ENCODE data around the gene APOE. TPM values are rescaled to one million over a fixed set of nuclear protein-coding genes. Genes with fewer than 3 reads are reported as not detected.

Gene APOE
- total and polyA plus RNA-seq, 2 of the 13 experiments (the other 11 are each of a cell fraction or from before 2014, with no cell fraction given): 1,328 to 1,470 TPM

DNA sequence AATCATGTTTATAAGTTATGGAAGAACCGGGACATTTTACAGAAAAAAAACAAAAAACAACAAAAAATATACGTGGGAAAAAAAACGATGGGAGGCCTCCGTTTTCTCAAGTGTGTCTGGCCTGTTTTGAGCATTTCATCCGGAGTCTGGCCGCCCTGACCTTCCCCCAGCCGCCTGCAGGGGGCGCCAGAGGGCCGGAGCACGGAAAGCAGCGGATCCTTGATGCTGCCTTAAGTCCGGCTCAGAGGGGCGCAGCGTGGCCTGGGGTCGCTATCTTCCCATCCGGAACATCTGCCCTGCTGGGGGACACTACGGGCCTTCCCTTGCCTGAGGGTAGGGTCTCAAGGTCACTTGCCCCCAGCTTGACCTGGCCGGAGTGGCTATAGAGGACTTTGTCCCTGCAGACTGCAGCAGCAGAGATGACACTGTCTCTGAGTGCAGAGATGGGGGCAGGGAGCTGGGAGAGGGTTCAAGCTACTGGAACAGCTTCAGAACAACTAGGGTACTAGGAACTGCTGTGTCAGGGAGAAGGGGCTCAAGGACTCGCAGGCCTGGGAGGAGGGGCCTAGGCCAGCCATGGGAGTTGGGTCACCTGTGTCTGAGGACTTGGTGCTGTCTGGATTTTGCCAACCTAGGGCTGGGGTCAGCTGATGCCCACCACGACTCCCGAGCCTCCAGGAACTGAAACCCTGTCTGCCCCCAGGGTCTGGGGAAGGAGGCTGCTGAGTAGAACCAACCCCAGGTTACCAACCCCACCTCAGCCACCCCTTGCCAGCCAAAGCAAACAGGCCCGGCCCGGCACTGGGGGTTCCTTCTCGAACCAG lies 1.8 kb upstream of the APOE start (continued):
- TF ChIP-seq ZNF263 (CRISPR knock-in tag; IDR thresholded peaks at IDR 0.05) (peak; percentile 38), ARNT2 (CRISPR knock-in tag; IDR thresholded peaks at IDR 0.05; ENCODE audit: low read depth) (peak; percentile 62), YEATS4 (CRISPR knock-in tag; IDR thresholded peaks at IDR 0.05; ENCODE audit: borderline replicate concordance) (peak; percentile 83), ARID2 (CRISPR knock-in tag; IDR thresholded peaks at IDR 0.05; ENCODE audit: borderline replicate concordance) (0 out of 2 replicates have a peak, but pooled peaks have one; percentile 75), ZFP36L1 (CRISPR knock-in tag; IDR thresholded peaks at IDR 0.05) (peak; percentile 60; the same call in 1 of the 2 replicates), HNF4G (IDR thresholded peaks at IDR 0.05; ENCODE audit: borderline replicate concordance, low read depth, low read length) (peak; percentile 94), HNF4G (CRISPR knock-in tag; IDR thresholded peaks at IDR 0.05; ENCODE audit: borderline replicate concordance, low read depth) (peak; percentile 97), ZNF792 (CRISPR knock-in tag; IDR thresholded peaks at IDR 0.05) (0 out of 2 replicates have a peak, but pooled peaks have one; percentile 63), GATAD2A (CRISPR knock-in tag; IDR thresholded peaks at IDR 0.05) (peak; percentile 89), ZNF709 (CRISPR knock-in tag; IDR thresholded peaks at IDR 0.05) (no peak), BRCA1 (CRISPR knock-in tag; IDR thresholded peaks at IDR 0.05) (0 out of 2 replicates have a peak, but pooled peaks have one; percentile 41), RBM22 (optimal IDR thresholded peaks at IDR 0.05; ENCODE audit: low read length) (peak; percentile 98), HNRNPH1 (optimal IDR thresholded peaks at IDR 0.05; ENCODE audit: low read depth, low read length) (peak; percentile 56)
- TF ChIP-seq, protein P1, sequence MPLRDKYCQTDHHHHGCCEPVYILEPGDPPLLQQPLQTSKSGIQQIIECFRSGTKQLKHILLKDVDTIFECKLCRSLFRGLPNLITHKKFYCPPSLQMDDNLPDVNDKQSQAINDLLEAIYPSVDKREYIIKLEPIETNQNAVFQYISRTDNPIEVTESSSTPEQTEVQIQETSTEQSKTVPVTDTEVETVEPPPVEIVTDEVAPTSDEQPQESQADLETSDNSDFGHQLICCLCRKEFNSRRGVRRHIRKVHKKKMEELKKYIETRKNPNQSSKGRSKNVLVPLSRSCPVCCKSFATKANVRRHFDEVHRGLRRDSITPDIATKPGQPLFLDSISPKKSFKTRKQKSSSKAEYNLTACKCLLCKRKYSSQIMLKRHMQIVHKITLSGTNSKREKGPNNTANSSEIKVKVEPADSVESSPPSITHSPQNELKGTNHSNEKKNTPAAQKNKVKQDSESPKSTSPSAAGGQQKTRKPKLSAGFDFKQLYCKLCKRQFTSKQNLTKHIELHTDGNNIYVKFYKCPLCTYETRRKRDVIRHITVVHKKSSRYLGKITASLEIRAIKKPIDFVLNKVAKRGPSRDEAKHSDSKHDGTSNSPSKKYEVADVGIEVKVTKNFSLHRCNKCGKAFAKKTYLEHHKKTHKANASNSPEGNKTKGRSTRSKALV (CRISPR knock-in tag; IDR thresholded peaks at IDR 0.05): 0 out of 2 replicates have a peak, but pooled peaks have one; percentile 46
- TF ChIP-seq, protein P2, sequence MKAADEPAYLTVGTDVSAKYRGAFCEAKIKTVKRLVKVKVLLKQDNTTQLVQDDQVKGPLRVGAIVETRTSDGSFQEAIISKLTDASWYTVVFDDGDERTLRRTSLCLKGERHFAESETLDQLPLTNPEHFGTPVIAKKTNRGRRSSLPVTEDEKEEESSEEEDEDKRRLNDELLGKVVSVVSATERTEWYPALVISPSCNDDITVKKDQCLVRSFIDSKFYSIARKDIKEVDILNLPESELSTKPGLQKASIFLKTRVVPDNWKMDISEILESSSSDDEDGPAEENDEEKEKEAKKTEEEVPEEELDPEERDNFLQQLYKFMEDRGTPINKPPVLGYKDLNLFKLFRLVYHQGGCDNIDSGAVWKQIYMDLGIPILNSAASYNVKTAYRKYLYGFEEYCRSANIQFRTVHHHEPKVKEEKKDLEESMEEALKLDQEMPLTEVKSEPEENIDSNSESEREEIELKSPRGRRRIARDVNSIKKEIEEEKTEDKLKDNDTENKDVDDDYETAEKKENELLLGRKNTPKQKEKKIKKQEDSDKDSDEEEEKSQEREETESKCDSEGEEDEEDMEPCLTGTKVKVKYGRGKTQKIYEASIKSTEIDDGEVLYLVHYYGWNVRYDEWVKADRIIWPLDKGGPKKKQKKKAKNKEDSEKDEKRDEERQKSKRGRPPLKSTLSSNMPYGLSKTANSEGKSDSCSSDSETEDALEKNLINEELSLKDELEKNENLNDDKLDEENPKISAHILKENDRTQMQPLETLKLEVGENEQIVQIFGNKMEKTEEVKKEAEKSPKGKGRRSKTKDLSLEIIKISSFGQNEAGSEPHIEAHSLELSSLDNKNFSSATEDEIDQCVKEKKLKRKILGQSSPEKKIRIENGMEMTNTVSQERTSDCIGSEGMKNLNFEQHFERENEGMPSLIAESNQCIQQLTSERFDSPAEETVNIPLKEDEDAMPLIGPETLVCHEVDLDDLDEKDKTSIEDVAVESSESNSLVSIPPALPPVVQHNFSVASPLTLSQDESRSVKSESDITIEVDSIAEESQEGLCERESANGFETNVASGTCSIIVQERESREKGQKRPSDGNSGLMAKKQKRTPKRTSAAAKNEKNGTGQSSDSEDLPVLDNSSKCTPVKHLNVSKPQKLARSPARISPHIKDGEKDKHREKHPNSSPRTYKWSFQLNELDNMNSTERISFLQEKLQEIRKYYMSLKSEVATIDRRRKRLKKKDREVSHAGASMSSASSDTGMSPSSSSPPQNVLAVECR (CRISPR knock-in tag; IDR thresholded peaks at IDR 0.05; ENCODE audit: borderline replicate concordance): peak; percentile 82; the same call in 1 of the 2 replicates
- TF ChIP-seq, protein P3, sequence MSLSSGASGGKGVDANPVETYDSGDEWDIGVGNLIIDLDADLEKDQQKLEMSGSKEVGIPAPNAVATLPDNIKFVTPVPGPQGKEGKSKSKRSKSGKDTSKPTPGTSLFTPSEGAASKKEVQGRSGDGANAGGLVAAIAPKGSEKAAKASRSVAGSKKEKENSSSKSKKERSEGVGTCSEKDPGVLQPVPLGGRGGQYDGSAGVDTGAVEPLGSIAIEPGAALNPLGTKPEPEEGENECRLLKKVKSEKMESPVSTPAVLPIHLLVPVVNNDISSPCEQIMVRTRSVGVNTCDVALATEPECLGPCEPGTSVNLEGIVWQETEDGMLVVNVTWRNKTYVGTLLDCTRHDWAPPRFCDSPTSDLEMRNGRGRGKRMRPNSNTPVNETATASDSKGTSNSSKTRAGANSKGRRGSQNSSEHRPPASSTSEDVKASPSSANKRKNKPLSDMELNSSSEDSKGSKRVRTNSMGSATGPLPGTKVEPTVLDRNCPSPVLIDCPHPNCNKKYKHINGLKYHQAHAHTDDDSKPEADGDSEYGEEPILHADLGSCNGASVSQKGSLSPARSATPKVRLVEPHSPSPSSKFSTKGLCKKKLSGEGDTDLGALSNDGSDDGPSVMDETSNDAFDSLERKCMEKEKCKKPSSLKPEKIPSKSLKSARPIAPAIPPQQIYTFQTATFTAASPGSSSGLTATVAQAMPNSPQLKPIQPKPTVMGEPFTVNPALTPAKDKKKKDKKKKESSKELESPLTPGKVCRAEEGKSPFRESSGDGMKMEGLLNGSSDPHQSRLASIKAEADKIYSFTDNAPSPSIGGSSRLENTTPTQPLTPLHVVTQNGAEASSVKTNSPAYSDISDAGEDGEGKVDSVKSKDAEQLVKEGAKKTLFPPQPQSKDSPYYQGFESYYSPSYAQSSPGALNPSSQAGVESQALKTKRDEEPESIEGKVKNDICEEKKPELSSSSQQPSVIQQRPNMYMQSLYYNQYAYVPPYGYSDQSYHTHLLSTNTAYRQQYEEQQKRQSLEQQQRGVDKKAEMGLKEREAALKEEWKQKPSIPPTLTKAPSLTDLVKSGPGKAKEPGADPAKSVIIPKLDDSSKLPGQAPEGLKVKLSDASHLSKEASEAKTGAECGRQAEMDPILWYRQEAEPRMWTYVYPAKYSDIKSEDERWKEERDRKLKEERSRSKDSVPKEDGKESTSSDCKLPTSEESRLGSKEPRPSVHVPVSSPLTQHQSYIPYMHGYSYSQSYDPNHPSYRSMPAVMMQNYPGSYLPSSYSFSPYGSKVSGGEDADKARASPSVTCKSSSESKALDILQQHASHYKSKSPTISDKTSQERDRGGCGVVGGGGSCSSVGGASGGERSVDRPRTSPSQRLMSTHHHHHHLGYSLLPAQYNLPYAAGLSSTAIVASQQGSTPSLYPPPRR (CRISPR knock-in tag; IDR thresholded peaks at IDR 0.05; ENCODE audit: borderline replicate concordance): peak; percentile 83; the same call in 1 of the 2 replicates

Measured in HepG2 (cell line).